ENCODE data around the gene FAM9A.

The FAM9A gene

DNA sequence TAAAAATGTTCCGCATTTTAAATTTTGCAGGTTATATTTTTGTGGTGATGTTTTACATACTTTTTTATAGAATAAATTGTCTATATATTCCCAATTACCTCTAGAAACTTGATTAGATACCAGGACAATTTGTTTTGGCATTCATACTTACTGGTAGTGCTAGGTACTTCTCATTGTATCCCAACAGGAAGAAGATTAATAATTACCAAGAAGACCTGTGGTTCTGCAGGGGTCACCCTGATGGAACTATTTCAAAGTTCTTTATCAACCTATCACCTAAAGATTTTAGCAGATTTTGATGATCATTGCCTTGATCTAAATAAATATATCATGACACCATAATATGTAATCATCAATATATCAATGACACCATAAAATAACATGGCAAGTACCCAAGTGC, 22.5 kb upstream of the FAM9A start:
- TF ChIP-seq, protein P1, sequence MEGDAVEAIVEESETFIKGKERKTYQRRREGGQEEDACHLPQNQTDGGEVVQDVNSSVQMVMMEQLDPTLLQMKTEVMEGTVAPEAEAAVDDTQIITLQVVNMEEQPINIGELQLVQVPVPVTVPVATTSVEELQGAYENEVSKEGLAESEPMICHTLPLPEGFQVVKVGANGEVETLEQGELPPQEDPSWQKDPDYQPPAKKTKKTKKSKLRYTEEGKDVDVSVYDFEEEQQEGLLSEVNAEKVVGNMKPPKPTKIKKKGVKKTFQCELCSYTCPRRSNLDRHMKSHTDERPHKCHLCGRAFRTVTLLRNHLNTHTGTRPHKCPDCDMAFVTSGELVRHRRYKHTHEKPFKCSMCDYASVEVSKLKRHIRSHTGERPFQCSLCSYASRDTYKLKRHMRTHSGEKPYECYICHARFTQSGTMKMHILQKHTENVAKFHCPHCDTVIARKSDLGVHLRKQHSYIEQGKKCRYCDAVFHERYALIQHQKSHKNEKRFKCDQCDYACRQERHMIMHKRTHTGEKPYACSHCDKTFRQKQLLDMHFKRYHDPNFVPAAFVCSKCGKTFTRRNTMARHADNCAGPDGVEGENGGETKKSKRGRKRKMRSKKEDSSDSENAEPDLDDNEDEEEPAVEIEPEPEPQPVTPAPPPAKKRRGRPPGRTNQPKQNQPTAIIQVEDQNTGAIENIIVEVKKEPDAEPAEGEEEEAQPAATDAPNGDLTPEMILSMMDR (IDR thresholded peaks at IDR 0.05; ENCODE audit: low read depth, low read length), result no peak
- DNase-seq (ENCODE audit: extremely low read depth, low read depth), result no peak

DNA sequence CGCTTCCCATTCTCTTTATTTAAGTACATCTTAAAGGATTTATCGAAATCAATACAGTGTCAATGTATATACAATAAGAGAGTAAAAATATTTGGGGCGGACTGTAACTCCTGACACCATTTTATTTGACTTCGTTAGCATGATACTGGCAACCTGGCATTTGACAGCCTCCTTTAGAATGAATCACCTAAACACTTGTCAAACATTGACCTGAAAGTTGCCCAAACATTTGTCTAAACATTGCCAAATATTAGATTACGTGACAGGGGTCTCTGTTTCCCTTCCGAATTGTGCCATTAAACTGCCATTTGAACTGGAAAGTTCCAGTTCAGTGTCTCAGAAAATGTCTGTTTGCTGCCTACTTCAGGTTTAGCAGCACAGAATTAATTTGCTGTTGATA, 20.8 kb upstream of the FAM9A start:
- TF ChIP-seq, protein P1 (IDR thresholded peaks at IDR 0.05; ENCODE audit: low read depth, low read length), result no peak
- DNase-seq (ENCODE audit: extremely low read depth, low read depth), result no peak

DNA sequence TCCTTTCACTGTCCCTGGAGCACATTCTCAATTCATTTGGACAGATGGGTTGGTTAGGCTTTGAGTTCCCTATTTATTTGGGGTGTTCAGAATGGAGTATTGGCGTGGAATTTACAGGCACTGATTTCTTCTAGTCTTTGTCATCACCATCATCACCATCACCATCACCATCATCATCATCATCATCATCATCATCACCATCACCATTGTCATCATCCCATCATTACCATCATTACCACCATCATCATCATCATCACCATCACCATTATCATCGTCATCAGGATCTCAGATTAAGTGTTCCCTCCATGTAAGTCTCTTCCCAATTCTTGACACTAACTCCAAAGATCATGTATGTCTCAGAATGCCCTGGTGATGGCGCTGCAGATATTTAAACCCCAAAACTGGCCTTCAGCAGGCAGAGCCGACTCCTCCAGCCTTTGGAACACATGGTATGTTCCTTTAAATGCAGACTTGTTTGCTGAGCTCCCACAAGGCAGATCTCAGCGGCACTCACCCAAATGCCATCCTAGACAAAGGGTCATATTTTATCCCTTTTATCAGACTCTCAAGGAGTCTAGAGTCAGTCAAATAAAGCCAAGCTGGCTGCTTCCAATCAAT, 19.8 kb upstream of the FAM9A start:
- DNase-seq (ENCODE audit: extremely low read depth, low read depth), result no peak

DNA sequence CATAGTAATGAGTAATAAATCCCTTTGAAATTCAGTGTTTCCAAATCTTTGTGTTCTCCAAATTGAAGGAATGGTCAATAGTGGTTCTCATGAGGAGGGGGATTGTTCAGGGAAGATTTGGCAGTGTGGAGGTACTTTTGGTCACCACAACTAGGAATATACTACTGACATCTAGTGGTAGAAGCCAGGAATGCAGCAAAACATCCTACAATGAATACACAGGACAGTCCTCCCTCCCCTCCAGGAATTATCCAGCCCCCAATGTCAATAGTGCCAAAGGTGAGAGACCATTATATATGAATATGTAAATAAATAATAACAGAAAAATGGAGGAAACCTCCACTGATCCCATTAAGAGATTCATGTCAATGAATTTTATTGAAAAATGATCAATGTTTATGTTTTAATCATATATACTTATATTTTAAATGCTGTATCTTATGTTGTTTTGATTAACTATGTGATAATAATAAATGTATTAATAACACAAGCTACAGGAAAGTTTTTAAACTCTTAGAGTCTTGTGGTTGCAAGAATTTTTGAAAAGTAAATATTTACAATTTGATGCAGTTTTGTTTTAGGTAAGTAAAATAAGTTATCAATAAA, 14.4 kb upstream of the FAM9A start:
- DNase-seq (ENCODE audit: extremely low read depth, low read depth), result no peak
- TF ChIP-seq, protein P1 (IDR thresholded peaks at IDR 0.05; ENCODE audit: low read depth, low read length), result peak; percentile 85

More for the DNA sequence above, 19.8 kb upstream of the FAM9A start:
- TF ChIP-seq, protein P1 (IDR thresholded peaks at IDR 0.05; ENCODE audit: low read depth, low read length), result no peak; the same call in 1 of the 2 replicates

DNA sequence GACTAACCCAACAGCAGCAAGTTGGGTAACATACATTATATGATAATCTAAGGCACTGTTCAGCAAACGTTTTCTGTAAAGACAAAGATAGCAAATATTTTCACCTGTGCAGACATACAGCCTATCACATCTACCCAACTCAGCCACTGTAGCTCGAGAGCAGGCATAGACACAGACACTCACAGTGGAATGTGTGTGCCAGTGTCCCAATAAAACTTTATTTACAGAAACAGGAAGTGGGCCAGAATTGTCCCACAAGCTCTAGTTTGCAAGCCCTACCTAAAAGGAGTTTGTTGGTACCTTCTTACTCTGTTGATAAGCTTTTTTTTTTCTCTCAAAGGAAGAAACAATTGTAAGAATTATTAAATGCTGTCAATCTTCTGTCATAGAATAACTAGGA, 11.9 kb upstream of the FAM9A start:
- no peak for DNase-seq (ENCODE audit: extremely low read depth, low read depth)
- TF ChIP-seq, protein P1 (IDR thresholded peaks at IDR 0.05; ENCODE audit: low read depth, low read length), result no peak

DNA sequence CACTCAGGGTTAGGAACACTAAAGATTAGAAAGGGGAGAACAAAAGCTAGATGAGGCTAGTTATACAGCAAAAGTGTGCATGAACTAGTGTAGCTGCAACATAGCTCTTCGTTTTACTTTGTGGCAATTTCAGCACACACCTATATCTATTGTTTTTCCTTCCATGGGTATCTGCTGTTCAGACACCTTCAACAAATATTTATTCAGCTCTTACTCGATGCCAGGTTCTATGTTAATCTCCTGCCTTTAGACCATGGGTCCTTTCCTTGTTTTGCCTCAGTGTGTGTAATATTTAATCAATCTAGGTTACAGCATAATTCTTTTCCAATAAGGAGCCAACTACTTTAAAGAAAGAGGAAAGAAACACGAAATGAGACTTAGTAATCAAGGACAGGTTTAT, 10.4 kb upstream of the FAM9A start:
- no peak for DNase-seq (ENCODE audit: extremely low read depth, low read depth)
- TF ChIP-seq, protein P1 (IDR thresholded peaks at IDR 0.05; ENCODE audit: low read depth, low read length), result no peak

DNA sequence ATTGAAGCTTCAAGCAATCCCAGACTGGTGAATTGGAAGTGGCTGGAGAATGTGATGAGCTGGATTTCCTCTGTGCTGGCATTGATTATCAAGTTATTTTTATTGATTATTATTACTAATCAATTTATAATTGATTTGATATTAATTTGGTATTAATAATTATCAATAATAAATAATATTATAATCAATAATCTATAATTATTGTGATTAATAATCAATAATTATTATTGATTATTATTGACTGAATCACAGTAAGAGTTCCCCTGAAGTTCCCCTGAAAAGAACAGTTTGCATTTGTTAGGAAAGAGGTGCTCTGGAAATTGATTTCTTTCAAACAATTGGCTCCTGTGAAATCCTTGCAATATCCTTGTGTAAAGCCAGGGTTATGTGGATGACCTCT, 7.5 kb upstream of the FAM9A start:
- TF ChIP-seq, protein P1 (IDR thresholded peaks at IDR 0.05; ENCODE audit: low read depth, low read length), result no peak
- no peak for DNase-seq (ENCODE audit: extremely low read depth, low read depth)
